GM19328 (cell line): ENCODE measurements around the gene ANGPT4.

ENCODE experiments used
- ATAC-seq: cut with Tn5 transposase; IDR thresholded peaks from one replicate; pipeline ENCODE4 v1.9.1; 2021; ENCODE audit warnings: mild to moderate bottlenecking, moderate library complexity; ENCODE audit not compliant: unreplicated experiment

The ANGPT4 gene

GRCh38 chr20:916125-916799 lies at the start of gene ANGPT4:
Gene ANGPT4, minus strand, starts transcription at chr20:916334. Its CDS starts 120 bp downstream, at chr20:916214.
- no peak for ATAC-seq

GRCh38 chr20:963795-964194 lies 47.7 kb upstream of the ANGPT4 start:
- ATAC-seq: no peak

- no peak for ATAC-seq
Measured at GRCh38 chr20:962683-963082, 46.5 kb upstream of the ANGPT4 start.

GRCh38 chr20:962223-962622 lies 46.1 kb upstream of the ANGPT4 start:
- ATAC-seq: no peak

- no peak for ATAC-seq
Measured at GRCh38 chr20:961768-962167, 45.6 kb upstream of the ANGPT4 start.

GRCh38 chr20:959996-960615 lies 44.0 kb upstream of the ANGPT4 start:
- ATAC-seq: no peak

GRCh38 chr20:958936-959815 lies 43.0 kb upstream of the ANGPT4 start:
- ATAC-seq: no peak

GRCh38 chr20:957544-957943 lies 41.4 kb upstream of the ANGPT4 start:
- no peak for ATAC-seq

GRCh38 chr20:956330-956951 lies 40.3 kb upstream of the ANGPT4 start:
- no peak for ATAC-seq

GRCh38 chr20:955656-956055 lies 39.5 kb upstream of the ANGPT4 start:
- no peak for ATAC-seq

GRCh38 chr20:955111-955510 lies 39.0 kb upstream of the ANGPT4 start:
- no peak for ATAC-seq

- no peak for ATAC-seq
Measured at GRCh38 chr20:953742-954141, 37.6 kb upstream of the ANGPT4 start.

- no peak for ATAC-seq
Measured at GRCh38 chr20:952196-952795, 36.2 kb upstream of the ANGPT4 start.

- ATAC-seq: no peak
Measured at GRCh38 chr20:951384-952169, 35.4 kb upstream of the ANGPT4 start.

- no peak for ATAC-seq
Measured at GRCh38 chr20:949717-950116, 33.6 kb upstream of the ANGPT4 start.

GRCh38 chr20:946826-947225 lies 30.7 kb upstream of the ANGPT4 start:
- no peak for ATAC-seq

GRCh38 chr20:945841-946240 lies 29.7 kb upstream of the ANGPT4 start:
- ATAC-seq: no peak

GRCh38 chr20:944774-945410 lies 28.8 kb upstream of the ANGPT4 start:
- ATAC-seq: no peak

- no peak for ATAC-seq
Measured at GRCh38 chr20:944148-944547, 28.0 kb upstream of the ANGPT4 start.

- ATAC-seq: no peak
Measured at GRCh38 chr20:942611-943010, 26.5 kb upstream of the ANGPT4 start.
